Mucosa of stomach (tissue), 1 donor: ENCODE data around the gene MYO18B.

ENCODE experiments used
- H3K27me3 ChIP-seq: one replicate; pipeline ENCODE4 v1.7.0; 2013; ENCODE audit warnings: mild to moderate bottlenecking, low read length; ENCODE audit not compliant: control insufficient read depth, insufficient read depth
- H3K36me3 ChIP-seq: one replicate; pipeline ENCODE4 v1.7.0; 2013; ENCODE audit warnings: low read length; ENCODE audit not compliant: control insufficient read depth, insufficient read depth
- H3K4me1 ChIP-seq: one replicate; pipeline ENCODE4 v1.7.0; 2013; ENCODE audit warnings: mild to moderate bottlenecking, low read length; ENCODE audit not compliant: control insufficient read depth, insufficient read depth
- H3K4me3 ChIP-seq: one replicate; pipeline ENCODE4 v1.7.0; 2013; ENCODE audit warnings: low read length
- H3K9ac ChIP-seq: one replicate; pipeline ENCODE4 v1.7.0; 2013; ENCODE audit warnings: mild to moderate bottlenecking, low read length, moderate library complexity
- H3K9me3 ChIP-seq: one replicate; pipeline ENCODE4 v1.7.0; 2013; ENCODE audit warnings: mild to moderate bottlenecking, low read length, moderate library complexity; ENCODE audit not compliant: control insufficient read depth
- donor health status: Pancreatic carcinoma.

Gene MYO18B

GRCh38 chr22:25853078-25853477, 111.1 kb downstream of the MYO18B start:
- Histone ChIP-seq H3K27me3 (no peaks in the 10 kb centered on the region), H3K36me3 (no peaks in the 10 kb centered on the region), H3K9me3 (no peaks in the 10 kb centered on the region), H3K4me1 (no peaks in the 10 kb centered on the region), H3K4me3 (no peak overlapping the region), H3K9ac (no peak overlapping the region)

DNA sequence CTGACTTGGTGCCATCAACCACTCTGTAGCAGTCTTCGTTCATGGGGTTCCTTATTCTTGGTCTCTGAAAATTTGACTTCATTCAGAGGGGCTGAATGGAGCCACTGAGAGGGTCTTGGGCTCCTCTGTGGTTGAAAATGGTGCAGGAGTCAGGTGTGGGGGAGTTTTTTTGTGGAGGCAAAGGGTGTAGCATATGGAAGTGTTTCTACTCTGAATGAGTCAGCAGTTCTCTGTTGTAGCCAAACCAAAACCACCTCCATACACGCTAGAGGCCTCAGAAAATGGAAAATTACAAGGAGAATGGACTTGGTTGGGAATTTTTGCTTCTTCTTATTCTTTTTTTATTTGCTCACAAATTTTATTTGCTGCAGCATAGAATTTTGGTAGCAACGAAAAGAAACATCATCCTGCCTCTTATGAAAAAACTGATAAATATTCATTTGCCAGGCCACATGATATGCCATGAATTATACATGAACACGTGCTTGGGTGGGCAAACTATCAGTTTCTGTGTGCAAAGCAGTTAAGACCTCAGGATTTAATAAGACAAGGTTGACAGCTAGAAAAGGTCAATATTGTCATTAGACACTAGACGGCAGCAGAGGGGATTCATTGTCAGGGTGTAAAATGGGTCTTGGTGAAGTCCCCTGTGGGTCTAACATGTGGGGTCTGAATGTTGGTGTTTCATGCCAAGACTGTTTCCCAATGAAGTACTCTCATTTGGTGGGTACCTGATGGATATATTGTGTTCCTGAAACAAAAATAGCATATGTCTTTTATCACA, 111.7 kb downstream of the MYO18B start:
- Histone ChIP-seq H3K9ac (no peak overlapping the region), H3K9me3 (no peaks in the 10 kb centered on the region), H3K36me3 (no peaks in the 10 kb centered on the region), H3K4me1 (no peaks in the 10 kb centered on the region), H3K27me3 (no peaks in the 10 kb centered on the region), H3K4me3 (no peak overlapping the region)

DNA sequence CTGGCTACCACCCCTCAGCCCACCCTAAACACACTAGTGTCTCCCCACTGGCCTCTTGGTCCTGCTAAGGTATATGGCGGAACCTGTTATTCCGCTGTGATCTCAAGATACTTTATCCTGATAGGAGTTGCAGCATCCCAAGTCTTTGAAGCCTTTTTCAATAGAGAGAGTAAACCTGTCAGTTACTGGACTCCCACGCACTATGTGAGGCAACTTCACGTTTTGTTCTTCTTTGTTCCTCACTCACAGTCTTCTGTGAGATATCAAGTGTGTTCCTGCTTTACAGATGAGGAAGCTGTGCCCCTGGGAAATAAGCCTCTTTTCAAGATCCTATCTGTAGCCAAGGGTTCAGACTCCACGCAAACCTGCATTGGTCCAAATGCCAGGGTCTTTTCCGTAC, 127.8 kb downstream of the MYO18B start:
- Histone ChIP-seq H3K4me1 (no peaks in the 10 kb centered on the region), H3K9me3 (no peaks in the 10 kb centered on the region), H3K27me3 (no peaks in the 10 kb centered on the region), H3K9ac (no peak overlapping the region), H3K4me3 (no peak overlapping the region), H3K36me3 (no peaks in the 10 kb centered on the region)

DNA sequence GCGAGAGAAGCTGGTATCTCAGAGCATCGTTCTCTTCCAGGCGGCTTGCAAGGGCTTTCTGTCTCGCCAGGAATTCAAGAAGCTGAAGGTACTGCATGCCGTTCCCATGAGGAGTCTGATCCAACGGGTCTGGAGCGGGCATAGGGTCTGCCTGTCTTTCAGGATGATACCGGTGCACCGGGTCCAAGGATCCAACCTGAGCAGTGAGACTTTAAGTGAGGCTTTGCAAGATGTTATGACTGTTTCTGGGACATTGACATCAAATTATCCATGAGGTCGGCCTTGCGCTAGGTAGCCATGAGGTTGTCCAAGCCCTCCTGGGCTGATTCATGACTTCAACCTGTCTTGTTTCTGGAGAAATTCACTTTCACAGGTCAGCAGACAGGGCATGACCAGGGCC, 132.3 kb downstream of the MYO18B start:
- Histone ChIP-seq H3K27me3 (no peaks in the 10 kb centered on the region), H3K9me3 (no peaks in the 10 kb centered on the region), H3K4me1 (no peaks in the 10 kb centered on the region), H3K9ac (no peak overlapping the region), H3K4me3 (no peak overlapping the region), H3K36me3 (no peaks in the 10 kb centered on the region)

DNA sequence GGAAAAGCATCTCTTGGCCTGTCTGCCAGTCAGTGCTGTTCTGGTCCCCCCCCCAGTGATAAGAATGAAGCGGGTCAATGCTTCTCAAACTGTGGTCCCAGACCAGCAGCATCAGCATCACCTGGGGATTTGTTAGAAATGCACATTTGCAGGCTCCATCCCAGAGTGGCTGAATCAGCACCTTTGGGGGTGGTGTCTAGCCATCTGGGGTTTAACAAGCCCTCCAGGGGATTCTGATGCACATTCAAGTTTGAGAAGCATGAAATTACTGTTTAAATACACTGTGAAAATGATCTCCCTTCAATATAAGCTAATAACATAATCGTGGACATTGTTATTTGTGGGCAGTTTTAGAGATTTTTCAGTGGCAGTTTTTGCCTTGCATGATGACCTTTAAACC, 133.5 kb downstream of the MYO18B start:
- Histone ChIP-seq H3K9me3 (no peaks in the 10 kb centered on the region), H3K4me1 (no peaks in the 10 kb centered on the region), H3K9ac (no peak overlapping the region), H3K27me3 (no peaks in the 10 kb centered on the region), H3K36me3 (no peaks in the 10 kb centered on the region), H3K4me3 (no peak overlapping the region)

- Histone ChIP-seq H3K27me3 (no peaks in the 10 kb centered on the region), H3K9ac (no peak overlapping the region), H3K9me3 (no peaks in the 10 kb centered on the region), H3K4me1 (no peaks in the 10 kb centered on the region), H3K4me3 (no peak overlapping the region), H3K36me3 (no peaks in the 10 kb centered on the region)
These were observed 134.9 kb downstream of the MYO18B start for GRCh38 chr22:25876871-25877270.

GRCh38 chr22:25878933-25879332, 136.9 kb downstream of the MYO18B start:
- H3K36me3 ChIP-seq: no peaks in the 10 kb centered on the region
- no peaks in the 10 kb centered on the region for H3K4me1 ChIP-seq
- no peak overlapping the region for H3K4me3 ChIP-seq

GRCh38 chr22:25880524-25880923, 138.5 kb downstream of the MYO18B start:
- Histone ChIP-seq H3K36me3 (no peaks in the 10 kb centered on the region), H3K9ac (no peak overlapping the region), H3K9me3 (no peaks in the 10 kb centered on the region), H3K4me3 (no peak overlapping the region), H3K27me3 (no peaks in the 10 kb centered on the region), H3K4me1 (no peaks in the 10 kb centered on the region)

More at GRCh38 chr22:25878933-25879332, 136.9 kb downstream of the MYO18B start:
- no peak overlapping the region for H3K9ac ChIP-seq
- no peaks in the 10 kb centered on the region for H3K9me3 ChIP-seq
- no peaks in the 10 kb centered on the region for H3K27me3 ChIP-seq

DNA sequence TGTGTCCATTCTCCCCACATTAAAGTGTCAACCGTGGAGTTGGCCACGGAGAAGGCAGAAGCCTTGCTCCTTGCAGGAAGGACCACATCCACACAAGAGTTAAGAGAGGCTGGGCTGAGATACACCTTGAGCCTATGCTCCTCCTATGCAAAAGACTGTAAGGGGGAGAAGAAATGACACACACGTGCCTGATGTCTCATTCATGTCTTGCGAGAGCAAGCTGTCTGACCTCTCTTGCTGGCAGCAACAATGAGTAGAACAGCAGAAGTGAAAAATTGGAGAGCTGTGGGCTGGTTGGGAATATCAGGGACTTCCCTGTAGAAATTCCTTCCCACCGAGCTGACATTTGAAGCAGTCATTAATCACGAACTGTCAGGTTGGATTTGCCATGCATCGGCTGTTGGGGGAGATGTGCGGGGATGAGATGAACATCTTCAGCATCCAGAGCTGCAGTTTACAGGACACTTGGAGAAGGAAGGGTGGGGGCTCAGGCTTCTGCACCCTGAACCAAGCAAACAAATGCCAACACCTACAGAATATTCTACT, 139.3 kb downstream of the MYO18B start:
- no peaks in the 10 kb centered on the region for H3K36me3 ChIP-seq
- H3K27me3 ChIP-seq: no peaks in the 10 kb centered on the region

DNA sequence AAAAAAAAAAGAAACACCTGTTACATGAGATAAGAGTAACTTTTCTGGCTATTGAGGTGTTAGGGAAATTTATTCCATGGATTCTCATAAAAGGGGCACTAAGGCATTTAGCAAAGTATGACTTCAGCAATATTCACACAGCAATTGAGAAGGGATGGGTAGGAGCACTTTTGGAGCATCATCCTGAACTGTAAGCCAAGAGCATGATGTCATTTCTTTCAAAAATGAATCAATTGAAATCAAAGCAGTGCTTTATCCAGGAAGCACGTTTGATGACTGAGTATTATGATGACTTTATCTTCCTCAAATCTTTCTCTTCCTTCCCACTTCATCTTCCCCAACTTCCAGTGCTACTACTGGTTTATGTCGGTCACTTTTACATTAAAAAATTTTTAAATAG, 140.4 kb downstream of the MYO18B start:
- no peaks in the 10 kb centered on the region for H3K9me3 ChIP-seq

More for the DNA sequence above, 139.3 kb downstream of the MYO18B start:
- Histone ChIP-seq H3K9me3 (no peaks in the 10 kb centered on the region), H3K4me3 (no peak overlapping the region), H3K9ac (no peak overlapping the region), H3K4me1 (no peaks in the 10 kb centered on the region)

GRCh38 chr22:25883482-25884033, 141.6 kb downstream of the MYO18B start:
- Histone ChIP-seq H3K4me3 (no peak overlapping the region), H3K9ac (no peak overlapping the region), H3K9me3 (no peaks in the 10 kb centered on the region), H3K36me3 (no peaks in the 10 kb centered on the region), H3K27me3 (no peaks in the 10 kb centered on the region), H3K4me1 (no peaks in the 10 kb centered on the region)

More for the DNA sequence above, 140.4 kb downstream of the MYO18B start:
- Histone ChIP-seq H3K4me1 (no peaks in the 10 kb centered on the region), H3K36me3 (no peaks in the 10 kb centered on the region), H3K9ac (no peak overlapping the region), H3K27me3 (no peaks in the 10 kb centered on the region), H3K4me3 (no peak overlapping the region)

- Histone ChIP-seq H3K4me3 (no peak overlapping the region), H3K9me3 (no peaks in the 10 kb centered on the region), H3K9ac (no peak overlapping the region), H3K36me3 (no peaks in the 10 kb centered on the region), H3K4me1 (no peaks in the 10 kb centered on the region), H3K27me3 (no peaks in the 10 kb centered on the region)
These were observed 142.1 kb downstream of the MYO18B start for GRCh38 chr22:25884121-25884520.
